HL-60 (cell line): ENCODE data around the gene PFDN4.

ENCODE experiments used
- DNase-seq, 2 experiments: peaks; one replicate each; pipeline ENCODE4 v3.0.0-alpha.2; 2010 to 2020; ENCODE audit warnings: low read depth in 1 of 2, low spot score in 1 of 2
- H3K27ac ChIP-seq: fragments of 250-450 bp; sonication (Bioruptor Pico); replicated peaks from 2 replicates; pipeline ENCODE4 v1.5.1; 2020; ENCODE audit warnings: mild to moderate bottlenecking, moderate library complexity
- H3K27me3 ChIP-seq: fragments of 250-450 bp; sonication (Bioruptor Pico); 2 replicates; pipeline ENCODE4 v1.5.1; 2021; ENCODE audit warnings: mild to moderate bottlenecking, moderate library complexity; ENCODE audit not compliant: insufficient read depth, poor library complexity, severe bottlenecking
- H3K4me3 ChIP-seq: replicated peaks from 2 replicates; pipeline ENCODE4 v1.5.1; 2011; ENCODE audit warnings: mild to moderate bottlenecking, control low read depth, low read length; ENCODE audit not compliant: insufficient read depth
- CTCF ChIP-seq: IDR thresholded peaks from one replicate; pipeline ENCODE4 v1.5.1; 2011; ENCODE audit warnings: low read length, control low read depth, inconsistent platforms; ENCODE audit not compliant: insufficient read depth
- GABPA ChIP-seq: IDR thresholded peaks from 2 replicates; pipeline ENCODE4 v1.6.1; 2012; ENCODE audit warnings: low read depth
- POLR2AphosphoS5 ChIP-seq: IDR thresholded peaks from 2 replicates; pipeline ENCODE4 v1.6.1; 2012; ENCODE audit warnings: low read depth
- SPI1 ChIP-seq: IDR thresholded peaks from 2 replicates; pipeline ENCODE4 v1.6.1; 2012; ENCODE audit warnings: low read depth, mild to moderate bottlenecking, borderline replicate concordance
- TF ChIP-seq, protein P1 (sequence below): IDR thresholded peaks from 2 replicates; pipeline ENCODE4 v1.6.1; 2012; ENCODE audit warnings: low read depth; ENCODE audit not compliant: insufficient replicate concordance

Gene PFDN4

DNA sequence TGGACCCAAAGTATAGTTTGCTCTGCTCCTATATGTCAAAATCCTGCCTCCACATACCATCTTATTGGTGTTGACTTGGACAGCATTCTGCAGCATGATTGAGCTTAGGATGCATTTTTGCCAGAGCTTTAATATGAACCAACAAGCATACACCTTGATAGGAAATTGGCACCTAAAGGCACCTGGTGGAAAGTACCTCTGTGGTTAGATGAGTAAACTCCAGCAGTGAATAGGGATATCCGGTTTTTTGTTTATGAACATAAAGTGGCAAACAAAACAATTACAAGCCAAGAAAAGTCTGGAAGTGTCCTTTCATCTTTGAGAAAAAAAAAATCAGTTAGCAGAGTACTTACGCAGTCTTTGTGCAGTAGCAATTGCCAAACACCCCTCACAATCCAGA lies 27.9 kb upstream of the PFDN4 start:
- H3K27me3 ChIP-seq: peaks cover 19% of the 10 kb centered on the region
- TF ChIP-seq POLR2AphosphoS5 (no peak), SPI1 (no peak)
- no peak for DNase-seq

DNA sequence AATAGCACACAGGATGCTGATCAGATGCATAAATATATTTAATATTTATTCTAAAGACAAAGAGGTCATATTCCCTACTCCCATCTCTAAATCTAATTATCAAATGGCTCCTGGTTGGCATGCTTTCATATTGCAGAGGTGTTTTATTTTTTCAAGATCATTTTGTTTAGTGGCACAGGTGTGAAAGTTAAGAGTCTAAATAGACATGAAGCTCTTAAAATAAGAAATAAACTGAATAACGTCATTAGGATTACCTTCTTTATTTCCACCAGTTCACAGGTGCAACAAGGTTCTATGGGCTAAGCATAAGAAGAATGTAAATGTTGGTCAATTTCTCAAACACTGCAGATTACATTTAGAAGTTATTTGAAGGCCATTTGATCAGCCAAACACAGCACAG lies 27.0 kb upstream of the PFDN4 start:
- no peak for DNase-seq
- peaks cover 15% of the 10 kb centered on the region for H3K27me3 ChIP-seq
- no peak overlapping the region for H3K27ac ChIP-seq
- TF ChIP-seq GABPA (no peak), POLR2AphosphoS5 (no peak), SPI1 (no peak), CTCF (no peak)
- TF ChIP-seq, protein P1, sequence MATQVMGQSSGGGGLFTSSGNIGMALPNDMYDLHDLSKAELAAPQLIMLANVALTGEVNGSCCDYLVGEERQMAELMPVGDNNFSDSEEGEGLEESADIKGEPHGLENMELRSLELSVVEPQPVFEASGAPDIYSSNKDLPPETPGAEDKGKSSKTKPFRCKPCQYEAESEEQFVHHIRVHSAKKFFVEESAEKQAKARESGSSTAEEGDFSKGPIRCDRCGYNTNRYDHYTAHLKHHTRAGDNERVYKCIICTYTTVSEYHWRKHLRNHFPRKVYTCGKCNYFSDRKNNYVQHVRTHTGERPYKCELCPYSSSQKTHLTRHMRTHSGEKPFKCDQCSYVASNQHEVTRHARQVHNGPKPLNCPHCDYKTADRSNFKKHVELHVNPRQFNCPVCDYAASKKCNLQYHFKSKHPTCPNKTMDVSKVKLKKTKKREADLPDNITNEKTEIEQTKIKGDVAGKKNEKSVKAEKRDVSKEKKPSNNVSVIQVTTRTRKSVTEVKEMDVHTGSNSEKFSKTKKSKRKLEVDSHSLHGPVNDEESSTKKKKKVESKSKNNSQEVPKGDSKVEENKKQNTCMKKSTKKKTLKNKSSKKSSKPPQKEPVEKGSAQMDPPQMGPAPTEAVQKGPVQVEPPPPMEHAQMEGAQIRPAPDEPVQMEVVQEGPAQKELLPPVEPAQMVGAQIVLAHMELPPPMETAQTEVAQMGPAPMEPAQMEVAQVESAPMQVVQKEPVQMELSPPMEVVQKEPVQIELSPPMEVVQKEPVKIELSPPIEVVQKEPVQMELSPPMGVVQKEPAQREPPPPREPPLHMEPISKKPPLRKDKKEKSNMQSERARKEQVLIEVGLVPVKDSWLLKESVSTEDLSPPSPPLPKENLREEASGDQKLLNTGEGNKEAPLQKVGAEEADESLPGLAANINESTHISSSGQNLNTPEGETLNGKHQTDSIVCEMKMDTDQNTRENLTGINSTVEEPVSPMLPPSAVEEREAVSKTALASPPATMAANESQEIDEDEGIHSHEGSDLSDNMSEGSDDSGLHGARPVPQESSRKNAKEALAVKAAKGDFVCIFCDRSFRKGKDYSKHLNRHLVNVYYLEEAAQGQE: no peak
- H3K4me3 ChIP-seq: no peak overlapping the region

More for the DNA sequence above, 27.9 kb upstream of the PFDN4 start:
- Histone ChIP-seq H3K27ac (no peak overlapping the region), H3K4me3 (no peak overlapping the region)

- Histone ChIP-seq H3K27me3 (peaks cover 13% of the 10 kb centered on the region), H3K27ac (no peak overlapping the region), H3K4me3 (no peak overlapping the region)
- DNase-seq: no peak
- TF ChIP-seq CTCF (no peak), GABPA (no peak), POLR2AphosphoS5 (no peak), SPI1 (no peak)
- TF ChIP-seq, protein P1: no peak
Measured at GRCh38 chr20:54184071-54184470, 23.8 kb upstream of the PFDN4 start.

DNA sequence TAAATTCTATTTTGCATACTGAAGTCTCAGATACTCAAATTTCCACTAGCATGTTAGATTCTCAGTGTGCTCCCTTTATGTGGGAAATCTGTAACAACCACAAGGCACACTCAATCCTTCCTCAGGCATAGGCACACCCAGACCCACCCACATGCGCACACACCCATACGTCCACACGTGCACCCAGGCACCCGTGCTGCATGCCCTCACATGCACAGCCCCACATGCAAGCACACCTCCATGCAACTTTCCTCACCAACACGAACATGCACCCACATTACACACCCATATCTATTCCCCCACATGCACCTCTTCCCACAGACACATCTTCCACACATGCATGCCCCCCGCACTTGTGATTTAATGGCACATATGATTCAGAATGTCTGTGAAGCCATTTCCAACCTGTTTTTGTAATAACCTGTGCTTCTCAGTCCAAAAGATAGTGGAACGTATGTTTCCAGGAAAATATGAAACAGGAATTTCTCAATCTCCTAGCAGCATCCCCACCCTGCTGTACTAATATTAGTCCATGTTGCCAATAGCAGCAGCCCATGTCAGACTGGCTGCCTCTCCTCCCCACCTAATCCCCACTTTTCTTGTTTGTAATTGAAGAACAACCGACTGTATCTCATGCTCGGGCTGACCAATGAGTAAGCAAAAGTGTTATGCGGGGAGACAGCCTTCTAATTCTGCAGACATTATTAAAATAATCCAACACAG lies 22.8 kb upstream of the PFDN4 start:
- TF ChIP-seq CTCF (no peak), POLR2AphosphoS5 (no peak), GABPA (no peak), SPI1 (no peak)
- TF ChIP-seq, protein P1: no peak
- H3K27me3 ChIP-seq: peaks cover 4% of the 10 kb centered on the region
- no peak overlapping the region for H3K4me3 ChIP-seq
- H3K27ac ChIP-seq: no peak overlapping the region
- no peak for DNase-seq
